GM12874 (cell line): ENCODE data around the gene ANKRA2.

Experiments used
- TF ChIP-seq, protein P1 (sequence below): IDR thresholded peaks from 2 replicates; pipeline ENCODE4 v1.5.1; 2011; ENCODE audit warnings: low read depth, mild to moderate bottlenecking, control low read depth, low read length, moderate library complexity; ENCODE audit not compliant: insufficient read depth

Gene ANKRA2

DNA sequence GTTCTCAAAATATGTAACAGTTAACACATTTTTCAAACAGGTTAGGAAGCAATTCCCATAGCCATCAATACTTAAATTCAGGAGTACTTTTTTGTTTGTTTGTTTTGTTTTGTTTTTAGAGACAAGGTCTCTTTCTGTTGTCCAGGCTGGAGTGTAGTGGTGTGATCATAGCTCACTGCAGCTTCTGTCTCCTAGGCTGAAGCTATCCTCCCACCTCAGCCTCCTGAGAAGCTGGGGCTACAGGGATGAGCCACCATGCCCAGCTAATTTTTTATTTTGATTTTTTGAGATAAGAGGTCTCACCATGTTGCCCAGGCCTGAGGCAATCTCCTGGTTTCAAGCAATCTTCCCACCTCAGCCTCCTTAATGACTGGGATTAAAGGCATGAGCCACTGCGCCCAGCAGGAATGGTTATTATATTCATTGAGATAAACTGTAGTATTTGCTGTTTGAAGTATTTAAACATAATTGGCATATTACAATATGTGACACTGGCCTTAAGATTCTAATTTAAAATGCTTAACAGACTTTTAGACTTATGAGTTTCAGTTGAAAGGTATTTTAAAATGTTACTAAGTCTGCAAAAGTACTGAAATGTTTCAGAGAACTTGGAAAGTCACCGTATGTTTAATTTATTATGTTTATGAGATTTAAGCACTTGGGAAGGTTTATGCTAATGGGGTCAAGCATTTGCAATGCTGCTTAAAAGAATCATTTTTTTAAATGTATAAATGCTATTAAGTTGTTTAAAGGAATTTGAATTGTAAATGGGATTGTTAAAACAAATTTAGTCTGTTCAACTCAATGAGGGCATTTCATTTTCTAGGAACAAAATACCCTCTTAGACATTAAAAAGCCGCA lies 17.1 kb upstream of the ANKRA2 start:
- TF ChIP-seq, protein P1, sequence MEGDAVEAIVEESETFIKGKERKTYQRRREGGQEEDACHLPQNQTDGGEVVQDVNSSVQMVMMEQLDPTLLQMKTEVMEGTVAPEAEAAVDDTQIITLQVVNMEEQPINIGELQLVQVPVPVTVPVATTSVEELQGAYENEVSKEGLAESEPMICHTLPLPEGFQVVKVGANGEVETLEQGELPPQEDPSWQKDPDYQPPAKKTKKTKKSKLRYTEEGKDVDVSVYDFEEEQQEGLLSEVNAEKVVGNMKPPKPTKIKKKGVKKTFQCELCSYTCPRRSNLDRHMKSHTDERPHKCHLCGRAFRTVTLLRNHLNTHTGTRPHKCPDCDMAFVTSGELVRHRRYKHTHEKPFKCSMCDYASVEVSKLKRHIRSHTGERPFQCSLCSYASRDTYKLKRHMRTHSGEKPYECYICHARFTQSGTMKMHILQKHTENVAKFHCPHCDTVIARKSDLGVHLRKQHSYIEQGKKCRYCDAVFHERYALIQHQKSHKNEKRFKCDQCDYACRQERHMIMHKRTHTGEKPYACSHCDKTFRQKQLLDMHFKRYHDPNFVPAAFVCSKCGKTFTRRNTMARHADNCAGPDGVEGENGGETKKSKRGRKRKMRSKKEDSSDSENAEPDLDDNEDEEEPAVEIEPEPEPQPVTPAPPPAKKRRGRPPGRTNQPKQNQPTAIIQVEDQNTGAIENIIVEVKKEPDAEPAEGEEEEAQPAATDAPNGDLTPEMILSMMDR = no peak

DNA sequence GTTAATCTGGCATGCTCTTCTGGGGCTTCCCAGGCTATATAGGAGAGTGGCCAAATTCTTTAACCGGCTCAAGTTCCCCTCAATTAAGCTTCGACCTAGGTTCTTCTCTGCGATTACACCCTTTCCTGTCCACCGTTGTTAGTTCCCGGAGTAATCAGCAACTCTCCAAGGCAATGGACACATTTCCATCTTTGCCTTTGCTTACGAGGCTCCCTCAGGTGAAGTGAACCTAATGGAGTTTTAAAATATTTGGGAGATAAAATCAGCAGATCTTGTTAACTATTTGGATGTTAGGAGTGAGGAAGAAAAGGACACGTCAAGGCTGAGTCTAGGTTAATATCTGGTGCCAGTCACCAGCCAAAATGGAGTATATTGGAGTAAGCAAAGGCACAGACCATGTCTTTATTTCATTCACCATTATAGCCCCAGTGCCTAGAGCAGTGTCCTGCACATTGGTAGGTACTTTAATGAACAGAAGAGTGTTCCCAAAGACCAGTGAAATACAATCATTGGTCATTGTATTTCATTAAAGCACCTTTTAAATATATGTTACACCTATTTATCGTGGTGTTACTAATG lies 619 bp upstream of the ANKRA2 start:
- TF ChIP-seq, protein P1 = no peak

DNA sequence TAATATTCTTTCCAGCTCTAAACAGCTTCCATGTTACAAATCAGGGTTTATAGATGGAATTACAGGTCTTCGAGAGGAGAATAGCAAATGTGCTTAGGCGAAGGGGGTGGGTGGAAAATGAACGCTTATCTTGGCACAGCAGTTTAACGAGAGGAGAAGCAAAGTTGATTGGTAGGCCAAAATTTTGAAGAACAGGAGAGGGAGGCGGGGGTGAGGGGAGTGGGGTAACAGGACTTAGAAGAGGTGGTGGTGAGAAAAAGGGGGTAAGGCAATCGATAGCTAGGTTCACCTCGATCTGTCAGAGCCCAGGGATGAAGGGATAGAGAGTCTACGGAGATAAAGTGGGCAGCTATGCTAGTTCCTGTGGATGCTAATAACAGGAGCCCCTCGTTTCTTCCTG lies 764 bp downstream of the ANKRA2 start:
- TF ChIP-seq, protein P1 = no peak

DNA sequence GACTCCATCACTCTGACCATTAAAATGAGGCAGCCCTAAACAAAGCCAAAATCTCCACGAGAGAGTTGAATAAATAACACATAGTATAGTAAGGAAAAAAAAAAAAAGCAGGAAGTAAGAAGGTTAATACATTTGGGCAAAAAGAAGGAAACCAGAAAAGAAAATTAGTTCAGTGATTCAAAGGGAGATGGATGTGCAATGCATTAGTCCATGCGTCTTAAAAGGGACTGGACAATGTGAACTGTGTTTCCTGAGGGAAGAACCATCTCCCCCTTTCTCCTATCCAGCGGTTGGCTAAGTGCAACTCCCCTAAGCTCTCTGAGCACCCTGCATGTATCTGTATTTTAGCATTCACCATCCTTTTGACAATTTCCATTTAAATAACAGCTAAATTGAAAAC lies 1.4 kb downstream of the ANKRA2 start:
- TF ChIP-seq, protein P1 = no peak

DNA sequence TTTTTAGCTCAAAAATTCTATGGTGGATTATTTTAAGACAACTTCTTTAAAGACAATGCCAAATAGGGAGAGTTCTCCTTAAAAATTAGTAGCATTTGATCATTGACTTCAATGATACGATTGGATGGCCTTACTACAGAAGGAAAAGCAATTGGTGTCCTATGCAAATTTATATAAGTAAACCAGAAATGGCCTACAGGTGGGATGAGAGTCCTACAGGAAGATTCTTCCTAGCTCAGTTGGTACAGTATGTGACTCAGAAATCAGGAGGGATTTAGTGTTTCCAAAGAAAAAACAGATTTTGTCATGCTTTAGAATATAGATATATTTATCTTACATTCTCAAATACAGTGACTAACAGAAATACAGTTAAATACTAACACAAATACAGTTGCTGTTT lies 6.5 kb downstream of the ANKRA2 start:
- TF ChIP-seq, protein P1 = no peak

DNA sequence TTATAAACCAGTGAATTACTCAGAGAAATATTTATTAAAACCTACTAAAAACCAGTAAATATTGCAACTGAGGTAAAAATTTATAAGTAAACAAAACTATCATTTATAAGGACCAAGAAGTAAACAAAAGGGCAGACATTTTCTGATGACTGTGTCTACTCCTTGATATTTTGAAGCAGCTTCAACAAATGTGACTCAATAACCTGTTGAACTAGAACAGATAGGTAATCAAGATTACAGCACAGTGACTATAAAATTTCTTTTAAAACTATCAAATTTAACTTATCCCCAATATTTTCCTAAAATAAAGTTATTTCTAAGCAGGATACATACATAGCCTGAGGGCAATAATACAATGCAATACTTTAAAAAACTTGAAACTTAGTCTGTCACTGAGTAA lies 12.8 kb downstream of the ANKRA2 start:
- TF ChIP-seq, protein P1 = no peak

DNA sequence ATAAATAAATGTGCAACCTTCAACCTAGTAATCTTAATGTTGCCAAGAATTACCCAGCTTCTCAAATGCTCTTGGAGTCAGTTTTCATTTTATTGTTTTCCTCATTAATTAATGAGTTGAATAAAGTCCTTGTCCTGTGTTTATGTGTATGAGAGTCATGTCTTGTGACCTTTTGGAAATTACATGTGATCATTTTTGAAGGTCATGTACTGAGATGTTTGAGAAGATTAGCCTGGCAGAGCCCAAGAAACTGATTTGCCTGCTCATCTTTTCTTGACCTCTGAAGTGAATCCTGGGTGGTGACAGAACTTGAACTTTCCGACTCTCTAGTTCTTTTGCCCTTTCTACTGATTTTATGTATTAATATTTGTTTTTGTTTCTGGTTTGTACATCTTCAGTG lies 15.4 kb downstream of the ANKRA2 start:
- TF ChIP-seq, protein P1 = no peak
